ENCODE data around the gene FBXO44.

The FBXO44 gene

DNA sequence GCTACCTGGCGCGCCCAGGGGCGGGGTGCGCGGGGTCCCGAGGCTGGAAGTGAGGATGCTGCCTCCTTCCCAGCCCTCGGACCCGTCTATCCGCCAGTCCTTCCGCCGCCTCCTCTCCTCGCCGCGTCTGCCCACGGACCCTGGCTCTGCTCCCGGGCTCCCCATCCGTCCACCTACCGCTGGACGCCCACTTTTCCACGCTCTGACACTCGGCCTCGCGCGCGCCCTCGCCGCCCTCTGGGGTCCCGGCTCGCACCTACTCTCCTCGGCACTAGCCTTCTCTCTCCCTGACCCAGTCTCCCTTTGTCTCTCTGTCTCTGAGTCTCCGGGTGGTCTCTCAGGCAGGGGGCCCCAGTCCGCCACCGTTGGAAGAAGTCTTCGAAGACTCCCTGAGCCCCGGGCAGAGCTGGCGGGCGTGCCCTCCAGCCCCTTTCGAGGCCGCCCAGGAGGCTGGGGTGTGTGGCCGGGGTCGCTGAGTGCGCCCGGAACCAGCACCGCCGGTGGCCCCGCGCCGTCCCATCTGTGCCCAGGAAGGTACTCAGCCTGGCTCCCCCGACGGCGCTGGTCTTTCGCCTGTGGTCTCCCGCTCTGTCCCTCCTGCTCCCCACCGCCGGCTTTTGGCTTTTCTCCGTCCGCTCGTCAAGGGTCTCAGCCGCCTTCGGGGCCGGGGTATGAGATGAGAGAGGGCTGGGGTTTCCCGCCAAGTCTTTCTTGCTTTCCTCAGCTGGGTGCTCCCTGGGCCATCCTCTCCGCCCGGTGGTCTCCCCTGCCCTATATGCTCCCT lies 37.4 kb downstream of the FBXO44 start:
- no peak for DNase-seq

GRCh38 chr1:11693024-11693590 lies 38.4 kb downstream of the FBXO44 start:
- DNase-seq: peak; percentile 44

GRCh38 chr1:11693917-11694316 lies 39.2 kb downstream of the FBXO44 start:
- no peak for DNase-seq

DNA sequence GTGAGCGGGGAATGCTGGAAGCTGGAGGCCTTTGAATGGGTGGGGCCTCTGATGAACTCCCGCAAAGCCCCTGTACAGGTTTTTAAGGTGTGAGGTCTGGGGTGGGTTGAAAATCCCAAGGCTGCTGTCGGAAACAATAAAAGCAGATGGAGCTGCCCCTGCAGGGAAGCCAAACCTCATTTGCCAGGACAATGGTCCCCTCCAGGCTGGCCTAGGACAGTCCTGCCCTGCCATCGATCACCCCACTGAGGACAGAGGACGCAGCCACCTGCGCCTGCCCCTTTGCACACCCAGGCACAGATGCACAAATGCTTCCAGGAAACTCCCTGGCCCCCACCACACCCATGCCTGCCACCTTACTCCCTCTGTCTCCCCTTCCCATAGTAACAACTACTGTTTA lies 41.2 kb downstream of the FBXO44 start:
- DNase-seq: no peak

DNA sequence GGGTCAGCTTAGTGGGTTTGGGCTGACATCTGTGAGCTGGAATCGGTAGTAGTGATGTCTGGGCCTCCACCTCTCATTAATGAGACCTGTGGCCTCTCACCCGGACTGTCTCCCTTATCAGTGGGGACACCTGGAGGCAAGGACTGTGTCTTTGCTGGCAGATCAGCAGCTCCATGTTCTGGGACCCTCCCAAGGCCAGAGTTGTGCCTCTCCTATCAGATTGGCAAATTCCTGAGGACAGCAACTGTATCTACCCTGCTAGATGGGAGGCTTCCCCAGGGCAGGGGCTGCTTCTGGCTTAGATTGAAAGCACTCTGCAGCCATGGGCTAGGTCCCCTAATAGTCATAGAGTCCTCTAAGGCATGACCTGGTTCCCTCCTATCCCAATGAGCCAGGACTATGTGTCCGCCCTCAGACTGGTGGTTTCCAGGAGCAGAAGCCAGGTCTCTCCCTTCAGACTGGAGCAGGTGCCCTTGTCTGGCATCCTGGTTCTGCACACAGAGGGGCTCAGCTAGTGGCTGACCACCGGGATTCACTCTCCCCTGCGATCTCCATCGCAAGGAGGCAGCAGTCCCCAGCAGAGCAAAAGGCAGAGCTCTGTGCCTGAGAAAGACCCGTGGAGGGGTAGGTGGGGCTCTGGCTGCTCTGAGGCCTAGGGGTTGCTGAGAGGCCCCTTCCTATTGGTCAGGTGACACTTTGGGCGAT lies 42.7 kb downstream of the FBXO44 start:
- no peak for DNase-seq

- no peak for DNase-seq
These were observed 43.2 kb downstream of the FBXO44 start for GRCh38 chr1:11697893-11698210.

- DNase-seq: no peak
These were observed 46.2 kb downstream of the FBXO44 start for GRCh38 chr1:11700601-11701467.

GRCh38 chr1:11701551-11701961 lies 46.9 kb downstream of the FBXO44 start:
- DNase-seq: no peak

GRCh38 chr1:11701981-11702803 lies 47.5 kb downstream of the FBXO44 start:
- DNase-seq: no peak

- no peak for DNase-seq
These were observed 48.9 kb downstream of the FBXO44 start for GRCh38 chr1:11703357-11704193.

GRCh38 chr1:11704194-11704529 lies 49.5 kb downstream of the FBXO44 start:
- DNase-seq: no peak

DNA sequence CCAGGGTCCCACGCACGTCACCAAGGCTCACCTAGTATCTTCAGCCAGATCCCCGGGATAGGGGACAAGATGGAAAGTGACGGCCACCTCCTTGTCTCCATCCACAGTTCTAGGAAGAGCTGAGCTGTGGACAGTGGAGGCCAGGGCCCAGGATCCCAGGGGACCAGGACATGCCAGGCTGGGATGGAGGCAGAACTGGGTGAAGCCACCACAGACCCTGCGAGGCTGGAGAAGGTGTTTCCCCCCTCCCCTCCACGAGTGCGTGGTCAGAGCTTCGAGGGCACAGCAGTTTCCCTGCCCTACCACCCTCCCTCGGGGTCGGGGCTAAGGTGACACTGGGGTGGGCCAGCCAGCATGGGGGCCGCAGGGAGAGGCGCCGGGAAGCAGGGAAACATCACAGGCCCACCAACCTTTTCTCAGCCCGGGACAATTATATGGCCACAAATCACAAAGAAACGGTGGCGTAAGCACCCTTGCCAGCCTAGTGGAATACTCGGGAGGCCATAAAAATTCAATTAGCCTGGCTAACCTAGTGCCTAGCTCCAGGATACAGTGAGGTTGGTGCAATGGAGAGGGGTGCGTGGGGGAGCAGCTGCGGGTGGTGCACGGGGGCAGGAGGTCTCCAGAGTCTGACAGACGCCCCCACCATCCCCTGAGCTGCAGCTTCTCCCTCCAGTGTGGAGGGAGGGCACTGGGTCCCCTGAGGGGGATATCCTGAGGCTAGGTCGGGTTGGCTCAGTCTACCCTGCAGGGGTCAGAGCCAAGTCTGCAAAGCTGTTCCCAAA lies 50.2 kb downstream of the FBXO44 start:
- DNase-seq: no peak

- no peak for DNase-seq
These were observed 50.9 kb downstream of the FBXO44 start for GRCh38 chr1:11705596-11705995.

DNA sequence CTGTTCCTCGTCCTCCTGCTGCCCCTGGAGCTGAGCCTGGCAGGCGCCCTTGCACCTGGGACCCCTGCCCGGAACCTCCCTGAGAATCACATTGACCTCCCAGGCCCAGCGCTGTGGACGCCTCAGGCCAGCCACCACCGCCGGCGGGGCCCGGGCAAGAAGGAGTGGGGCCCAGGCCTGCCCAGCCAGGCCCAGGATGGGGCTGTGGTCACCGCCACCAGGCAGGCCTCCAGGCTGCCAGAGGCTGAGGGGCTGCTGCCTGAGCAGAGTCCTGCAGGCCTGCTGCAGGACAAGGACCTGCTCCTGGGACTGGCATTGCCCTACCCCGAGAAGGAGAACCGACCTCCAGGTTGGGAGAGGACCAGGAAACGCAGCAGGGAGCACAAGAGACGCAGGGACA lies 51.6 kb downstream of the FBXO44 start:
- DNase-seq: no peak

- DNase-seq: no peak
These were observed 53.1 kb downstream of the FBXO44 start for GRCh38 chr1:11707621-11708276.

DNA sequence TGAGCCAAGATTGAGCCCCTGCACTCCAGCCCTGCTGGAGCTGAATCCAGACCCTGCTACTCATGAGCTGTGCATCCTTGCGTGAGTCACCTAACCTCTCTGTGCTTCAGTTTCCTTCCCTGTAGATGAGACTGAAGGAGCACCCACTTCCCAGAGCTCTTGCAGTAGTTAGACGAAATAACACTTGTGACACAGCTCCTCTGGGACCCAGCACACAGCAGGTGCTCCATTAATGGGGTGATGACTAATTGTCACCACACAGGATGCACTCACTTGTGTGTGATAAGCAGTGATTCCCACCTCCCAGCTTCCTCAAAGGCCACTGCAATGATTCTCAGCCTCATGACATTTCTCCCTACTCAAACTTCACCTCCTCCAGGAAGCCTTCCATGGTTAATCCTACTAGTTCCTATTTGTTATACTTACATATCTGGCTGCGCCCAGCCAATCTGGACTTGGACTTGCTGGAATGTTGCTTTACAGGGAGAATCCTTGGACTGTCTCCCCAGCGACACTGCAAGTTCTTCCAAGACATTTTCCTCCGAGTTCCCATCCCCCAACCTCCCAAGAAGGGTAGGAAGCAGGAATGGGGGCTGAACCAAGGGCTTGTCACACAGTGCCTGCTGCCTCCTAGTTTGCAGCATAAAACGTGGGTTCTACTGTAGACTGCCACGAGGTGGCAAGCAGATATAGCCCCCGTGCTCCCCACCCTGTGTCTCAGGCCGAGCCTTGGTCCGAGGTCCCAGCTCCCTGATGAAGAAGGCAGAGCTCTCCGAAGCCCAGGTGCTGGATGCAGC lies 54.1 kb downstream of the FBXO44 start:
- DNase-seq: no peak

GRCh38 chr1:11711490-11711889 lies 56.8 kb downstream of the FBXO44 start:
- DNase-seq: no peak

DNA sequence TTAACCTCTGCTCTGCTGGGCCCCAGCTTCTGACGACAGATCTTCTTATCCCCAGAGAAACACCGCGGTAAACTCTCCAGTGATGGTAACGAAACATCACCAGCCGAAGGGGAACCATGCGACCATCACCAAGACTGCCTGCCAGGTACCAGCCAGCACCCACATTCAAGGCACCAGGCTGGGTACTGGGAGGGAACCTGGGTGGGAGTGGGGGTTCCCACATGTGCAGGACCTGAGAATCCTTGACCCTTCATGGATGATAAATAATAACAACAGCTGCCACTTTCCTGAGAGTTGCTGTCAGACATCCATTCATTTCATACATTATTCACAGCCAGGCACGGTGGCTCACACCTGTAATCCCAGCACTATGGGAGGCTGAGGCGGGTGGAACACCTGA lies 57.6 kb downstream of the FBXO44 start:
- no peak for DNase-seq

All from CD4-positive, alpha-beta T cell treated with Interleukin-17A for 4 hours (primary cell).